Measurements from ENCODE around the gene MESD.

The MESD gene

DNA sequence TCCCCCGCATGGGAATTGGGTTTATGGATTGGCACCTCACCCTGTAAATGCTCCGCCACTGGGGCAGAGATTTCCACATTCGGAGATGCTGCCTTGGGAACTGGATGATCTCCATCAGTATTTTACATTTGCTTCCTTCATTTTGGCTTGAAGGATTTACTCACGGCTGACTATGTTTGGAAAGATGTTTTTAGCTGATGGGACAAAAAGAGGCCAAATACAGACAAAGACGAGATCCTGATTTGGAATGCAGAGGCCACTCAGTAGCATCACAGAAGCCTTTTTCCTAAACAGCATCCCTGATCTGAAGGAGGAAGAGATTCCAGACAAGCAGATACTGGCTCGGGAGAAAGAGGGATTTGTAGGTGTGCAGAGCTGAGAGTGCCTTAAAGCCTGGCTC, 76.9 kb downstream of the MESD start:
- Histone ChIP-seq H3K79me1 (replicated peaks; ENCODE audit: low read length, poor library complexity, severe bottlenecking) (no peaks in the 10 kb centered on the region), H2BK12ac (ENCODE audit: low read length in 2 of 2) (no peak overlapping the region), H3K4me2 (ENCODE audit: low read length, poor library complexity, severe bottlenecking) (no peak overlapping the region), H4K8ac (ENCODE audit: low read length) (no peak overlapping the region), H3K27ac (ENCODE audit: low read length, poor library complexity, severe bottlenecking) (no peak overlapping the region), H3K4me3 (ENCODE audit: insufficient read depth in 1 of 2, low read depth in 1 of 2, low read length in 2 of 2) (no peak overlapping the region), H3K4me1 (ENCODE audit: control insufficient read depth, insufficient read depth, low read depth, low read length) (no peaks in the 10 kb centered on the region), H2AFZ (ENCODE audit: low read depth, low read length) (no peak overlapping the region), H3K14ac (ENCODE audit: low read length in 2 of 2) (no peak overlapping the region), H3K9ac (ENCODE audit: low read length) (no peak overlapping the region), H4K91ac (ENCODE audit: low read length) (no peak overlapping the region), H3K4ac (ENCODE audit: low read depth in 1 of 2, low read length in 2 of 2) (no peak overlapping the region), H2AK5ac (ENCODE audit: low read length, severe bottlenecking) (no peak overlapping the region), H3K23ac (ENCODE audit: low read length in 2 of 2) (no peak overlapping the region), H3K9me3 (ENCODE audit: control insufficient read depth, low read length) (no peaks in the 10 kb centered on the region), H2BK15ac (ENCODE audit: low read depth, poor library complexity, severe bottlenecking) (no peak overlapping the region), H3K18ac (ENCODE audit: low read depth in 1 of 2, low read length in 2 of 2) (no peak overlapping the region), H3K27me3 (ENCODE audit: control insufficient read depth in 1 of 2, insufficient read depth in 1 of 2, low read length in 2 of 2) (peaks cover 0 to 4% of the 10 kb centered on the region in 2 experiments), H2BK120ac (ENCODE audit: low read depth, low read length) (no peak overlapping the region), H2BK5ac (ENCODE audit: low read depth, low read length, poor library complexity, severe bottlenecking) (no peak overlapping the region), H3K36me3 (ENCODE audit: control insufficient read depth in 1 of 2, insufficient read depth in 2 of 2, low read depth in 1 of 2, low read length in 2 of 2) (peaks cover 4 to 99% of the 10 kb centered on the region in 2 experiments)
- 93% methylated on average over 6 of the region's 6 CpGs for WGBS
- DNase-seq: no peak

DNA sequence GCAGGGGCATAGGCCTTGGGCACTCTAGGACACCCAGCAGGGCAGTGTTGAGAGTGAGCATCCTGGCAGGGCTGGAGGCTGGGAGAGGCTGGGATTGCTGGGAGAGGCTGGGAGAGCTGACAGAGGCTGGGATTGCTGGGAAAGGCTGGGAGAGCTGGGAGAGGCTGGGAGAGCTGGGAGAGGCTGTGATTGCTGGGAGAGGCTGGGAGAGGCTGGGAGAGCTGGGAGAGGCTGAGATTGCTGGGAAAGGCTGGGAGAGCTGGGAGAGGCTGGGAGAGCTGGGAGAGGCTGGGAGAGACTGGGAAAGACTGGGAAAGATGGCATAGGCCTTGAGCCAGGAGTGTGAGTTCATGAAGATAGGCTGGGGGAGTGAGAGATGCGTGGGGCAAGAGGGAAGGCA, 77.8 kb downstream of the MESD start:
- Histone ChIP-seq H3K36me3 (ENCODE audit: control insufficient read depth in 1 of 2, insufficient read depth in 2 of 2, low read depth in 1 of 2, low read length in 2 of 2) (peaks cover 4 to 98% of the 10 kb centered on the region in 2 experiments), H3K9ac (ENCODE audit: low read length) (no peak overlapping the region), H2AK5ac (ENCODE audit: low read length, severe bottlenecking) (no peak overlapping the region), H3K14ac (ENCODE audit: low read length in 2 of 2) (no peak overlapping the region), H3K18ac (ENCODE audit: low read depth in 1 of 2, low read length in 2 of 2) (no peak overlapping the region), H3K23ac (ENCODE audit: low read length in 2 of 2) (no peak overlapping the region), H3K79me1 (replicated peaks; ENCODE audit: low read length, poor library complexity, severe bottlenecking) (no peaks in the 10 kb centered on the region), H3K9me3 (ENCODE audit: control insufficient read depth, low read length) (no peaks in the 10 kb centered on the region), H4K8ac (ENCODE audit: low read length) (no peak overlapping the region), H3K4ac (ENCODE audit: low read depth in 1 of 2, low read length in 2 of 2) (no peak overlapping the region), H3K27me3 (ENCODE audit: control insufficient read depth in 1 of 2, insufficient read depth in 1 of 2, low read length in 2 of 2) (peaks cover 0 to 4% of the 10 kb centered on the region in 2 experiments), H2BK15ac (ENCODE audit: low read depth, poor library complexity, severe bottlenecking) (no peak overlapping the region), H4K91ac (ENCODE audit: low read length) (no peak overlapping the region), H3K4me2 (ENCODE audit: low read length, poor library complexity, severe bottlenecking) (no peak overlapping the region), H2AFZ (ENCODE audit: low read depth, low read length) (no peak overlapping the region), H3K4me3 (ENCODE audit: insufficient read depth in 1 of 2, low read depth in 1 of 2, low read length in 2 of 2) (no peak overlapping the region), H2BK120ac (ENCODE audit: low read depth, low read length) (no peak overlapping the region), H3K4me1 (ENCODE audit: control insufficient read depth, insufficient read depth, low read depth, low read length) (no peaks in the 10 kb centered on the region), H3K27ac (ENCODE audit: low read length, poor library complexity, severe bottlenecking) (no peak overlapping the region), H2BK5ac (ENCODE audit: low read depth, low read length, poor library complexity, severe bottlenecking) (no peak overlapping the region), H2BK12ac (ENCODE audit: low read length in 2 of 2) (no peak overlapping the region)
- WGBS: 92% methylated on average over 1 of the region's 1 CpG
- no peak for DNase-seq

DNA sequence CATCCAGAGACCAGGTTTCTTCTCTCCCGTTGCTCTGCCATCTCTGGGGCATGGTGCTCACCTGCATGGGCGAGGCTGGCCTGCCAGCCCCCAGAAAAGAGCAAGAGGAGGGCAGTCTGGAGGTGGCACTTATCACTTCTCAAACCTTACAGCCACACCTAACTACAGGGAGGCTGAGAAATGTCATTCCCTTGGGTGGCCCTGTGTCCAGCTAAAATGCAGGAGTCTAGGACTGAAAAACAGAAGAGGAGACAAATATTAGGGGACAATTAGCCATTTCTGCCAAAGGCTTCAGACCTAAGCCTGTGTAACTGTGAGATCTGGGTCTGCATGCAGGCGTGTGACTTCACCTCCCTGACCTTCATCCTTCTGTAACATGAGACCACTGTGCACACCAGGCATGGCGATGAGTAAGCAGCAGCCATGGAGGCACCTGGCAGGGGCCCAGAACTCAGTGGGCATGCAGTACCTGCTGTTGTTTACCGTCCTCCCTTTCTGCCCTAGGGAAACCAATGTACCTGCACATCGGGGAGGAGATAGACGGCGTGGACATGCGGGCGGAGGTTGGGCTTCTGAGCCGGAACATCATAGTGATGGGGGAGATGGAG, 83.4 kb downstream of the MESD start:
- Histone ChIP-seq H3K9ac (ENCODE audit: low read length) (no peak overlapping the region), H2BK5ac (ENCODE audit: low read depth, low read length, poor library complexity, severe bottlenecking) (no peak overlapping the region), H3K14ac (ENCODE audit: low read length in 2 of 2) (no peak overlapping the region), H3K36me3 (ENCODE audit: control insufficient read depth in 1 of 2, insufficient read depth in 2 of 2, low read depth in 1 of 2, low read length in 2 of 2) (peaks cover 4 to 96% of the 10 kb centered on the region in 2 experiments), H2BK120ac (ENCODE audit: low read depth, low read length) (no peak overlapping the region), H2BK12ac (ENCODE audit: low read length in 2 of 2) (no peak overlapping the region), H3K4me2 (ENCODE audit: low read length, poor library complexity, severe bottlenecking) (no peak overlapping the region), H2BK15ac (ENCODE audit: low read depth, poor library complexity, severe bottlenecking) (no peak overlapping the region), H3K23ac (ENCODE audit: low read length in 2 of 2) (no peak overlapping the region), H2AFZ (ENCODE audit: low read depth, low read length) (no peak overlapping the region), H4K8ac (ENCODE audit: low read length) (no peak overlapping the region), H3K4me3 (ENCODE audit: insufficient read depth in 1 of 2, low read depth in 1 of 2, low read length in 2 of 2) (no peak overlapping the region), H4K91ac (ENCODE audit: low read length) (no peak overlapping the region), H3K9me3 (ENCODE audit: control insufficient read depth, low read length) (no peaks in the 10 kb centered on the region), H2AK5ac (ENCODE audit: low read length, severe bottlenecking) (no peak overlapping the region), H3K4me1 (ENCODE audit: control insufficient read depth, insufficient read depth, low read depth, low read length) (peaks cover 12% of the 10 kb centered on the region), H3K18ac (ENCODE audit: low read depth in 1 of 2, low read length in 2 of 2) (no peak overlapping the region), H3K27ac (ENCODE audit: low read length, poor library complexity, severe bottlenecking) (no peak overlapping the region), H3K79me1 (replicated peaks; ENCODE audit: low read length, poor library complexity, severe bottlenecking) (no peaks in the 10 kb centered on the region), H3K27me3 (ENCODE audit: control insufficient read depth in 1 of 2, insufficient read depth in 1 of 2, low read length in 2 of 2) (no peaks in the 10 kb centered on the region), H3K4ac (ENCODE audit: low read depth in 1 of 2, low read length in 2 of 2) (no peak overlapping the region)
- no peak for DNase-seq
- 79% methylated on average over 11 of the region's 11 CpGs for WGBS

DNA sequence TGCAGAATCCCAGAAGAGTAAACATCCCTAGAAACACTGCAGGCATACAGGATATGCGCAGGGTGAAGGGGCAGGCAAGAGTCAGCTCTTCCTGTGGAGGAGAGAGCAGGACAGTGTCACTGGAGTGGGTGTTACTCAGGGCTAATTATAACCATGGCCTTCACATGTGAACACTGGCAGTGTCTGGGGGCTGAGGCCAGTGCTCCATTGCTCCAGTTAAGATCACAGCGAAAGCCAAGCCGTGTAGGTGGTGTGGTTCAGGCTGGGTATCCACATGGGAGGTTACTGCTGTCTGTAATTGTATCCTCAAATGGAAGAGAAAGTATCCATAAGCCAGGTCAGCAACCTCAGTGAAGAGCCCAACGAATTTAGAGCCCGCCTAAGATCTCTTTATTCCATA, 84.6 kb downstream of the MESD start:
- Histone ChIP-seq H2AFZ (ENCODE audit: low read depth, low read length) (no peak overlapping the region), H4K8ac (ENCODE audit: low read length) (no peak overlapping the region), H2BK120ac (ENCODE audit: low read depth, low read length) (no peak overlapping the region), H3K4ac (ENCODE audit: low read depth in 1 of 2, low read length in 2 of 2) (no peak overlapping the region), H3K9ac (ENCODE audit: low read length) (no peak overlapping the region), H3K18ac (ENCODE audit: low read depth in 1 of 2, low read length in 2 of 2) (no peak overlapping the region), H2AK5ac (ENCODE audit: low read length, severe bottlenecking) (no peak overlapping the region), H3K14ac (ENCODE audit: low read length in 2 of 2) (no peak overlapping the region), H3K23ac (ENCODE audit: low read length in 2 of 2) (no peak overlapping the region), H3K36me3 (ENCODE audit: control insufficient read depth in 1 of 2, insufficient read depth in 2 of 2, low read depth in 1 of 2, low read length in 2 of 2) (peaks cover 4 to 94% of the 10 kb centered on the region in 2 experiments), H3K79me1 (replicated peaks; ENCODE audit: low read length, poor library complexity, severe bottlenecking) (no peaks in the 10 kb centered on the region), H2BK5ac (ENCODE audit: low read depth, low read length, poor library complexity, severe bottlenecking) (no peak overlapping the region), H2BK15ac (ENCODE audit: low read depth, poor library complexity, severe bottlenecking) (no peak overlapping the region), H4K91ac (ENCODE audit: low read length) (no peak overlapping the region), H3K27ac (ENCODE audit: low read length, poor library complexity, severe bottlenecking) (no peak overlapping the region), H3K4me1 (ENCODE audit: control insufficient read depth, insufficient read depth, low read depth, low read length) (peaks cover 12% of the 10 kb centered on the region), H3K4me3 (ENCODE audit: insufficient read depth in 1 of 2, low read depth in 1 of 2, low read length in 2 of 2) (no peak overlapping the region), H3K27me3 (ENCODE audit: control insufficient read depth in 1 of 2, insufficient read depth in 1 of 2, low read length in 2 of 2) (no peaks in the 10 kb centered on the region), H3K4me2 (ENCODE audit: low read length, poor library complexity, severe bottlenecking) (no peak overlapping the region), H3K9me3 (ENCODE audit: control insufficient read depth, low read length) (no peaks in the 10 kb centered on the region), H2BK12ac (ENCODE audit: low read length in 2 of 2) (peak overlapping the region in 1 of 2 experiments; percentile 25)
- peak; percentile 73 for DNase-seq
- WGBS: 63% methylated on average over 5 of the region's 5 CpGs
